A673 (cell line): ENCODE measurements around the gene RECK. TPM values are rescaled to one million over a fixed set of nuclear protein-coding genes. Genes with fewer than 3 reads are reported as not detected.

ENCODE experiments used
- BruUV-seq: library from RNA; stranded (reverse); fragments of 400-500 nt; replicated peaks from 2 replicates; lab custom pipeline; 2021; lab: Mats Ljungman, UMichigan
- CTCF ChIA-PET: fragments of 300-600 bp; sonication (Branson Sonifier 250); formaldehyde crosslinking; loops from one replicate; lab custom pipeline; 2022; ENCODE audit warnings: antibody characterized with exemption; lab: Charles Lee
- POLR2A ChIA-PET: fragments of 300-600 bp; sonication (Branson Sonifier 250); formaldehyde crosslinking; loops from one replicate; lab custom pipeline; 2022; ENCODE audit warnings: antibody characterized with exemption; ENCODE audit not compliant: low non-redundant PET; lab: Charles Lee
- DNase-seq: peaks from one replicate; pipeline ENCODE4 v3.0.0-alpha.2; 2015; ENCODE audit warnings: low spot score
- H3K27ac ChIP-seq: fragments of 200-600 bp; sonication (generic); 2 replicates; pipeline ENCODE4 v1.5.1; 2016; ENCODE audit warnings: mixed run types, low read depth, mild to moderate bottlenecking, mixed read lengths, antibody characterized with exemption, low read length; ENCODE audit not compliant: poor library complexity, severe bottlenecking
- H3K27me3 ChIP-seq: fragments of 200-600 bp; sonication (generic); replicated peaks from 2 replicates; pipeline ENCODE4 v1.6.1; 2017; ENCODE audit warnings: mixed run types, low read depth, mild to moderate bottlenecking, mixed read lengths, antibody characterized with exemption, low read length; ENCODE audit not compliant: insufficient read depth, poor library complexity
- H3K36me3 ChIP-seq: fragments of 200-600 bp; sonication (generic); 2 replicates; pipeline ENCODE4 v1.6.1; 2016; ENCODE audit warnings: mixed run types, mild to moderate bottlenecking, mixed read lengths, antibody characterized with exemption, low read length; ENCODE audit not compliant: insufficient read depth, poor library complexity, severe bottlenecking
- H3K4me1 ChIP-seq: fragments of 200-600 bp; sonication (generic); 2 replicates; pipeline ENCODE4 v1.6.1; 2017; ENCODE audit warnings: mixed run types, mild to moderate bottlenecking, mixed read lengths, antibody characterized with exemption, low read length; ENCODE audit not compliant: insufficient read depth, poor library complexity, severe bottlenecking
- H3K4me3 ChIP-seq: fragments of 200-600 bp; sonication (generic); 2 replicates; pipeline ENCODE4 v1.5.1; 2016; ENCODE audit warnings: low read depth, mixed run types, mild to moderate bottlenecking, mixed read lengths, low read length; ENCODE audit not compliant: poor library complexity, severe bottlenecking
- H3K9me3 ChIP-seq: fragments of 200-600 bp; sonication (generic); 2 replicates; pipeline ENCODE4 v1.6.1; 2016; ENCODE audit warnings: mixed run types, low read depth, mild to moderate bottlenecking, mixed read lengths, antibody characterized with exemption, low read length; ENCODE audit not compliant: poor library complexity, severe bottlenecking
- CTCF ChIP-seq: fragments of 300-800, 200-600 bp; sonication (generic); conservative IDR thresholded peaks from 2 replicates; pipeline ENCODE4 v1.5.1; 2017; ENCODE audit warnings: low read depth, mild to moderate bottlenecking, antibody characterized with exemption, low read length, moderate library complexity, mixed read lengths
- EZH2 ChIP-seq: fragments of 200-600 bp; sonication (generic); IDR thresholded peaks from 2 replicates; pipeline ENCODE4 v1.6.1; 2017; ENCODE audit warnings: borderline replicate concordance, low read depth, mild to moderate bottlenecking, mixed read lengths, antibody characterized with exemption, low read length; ENCODE audit not compliant: poor library complexity, severe bottlenecking
- intact Hi-C: fragments of 100-400 bp; cut with micrococcal nuclease; formaldehyde crosslinking; loops from one replicate; pipeline ENCODE4 v1.10.0; 2022; ENCODE audit not compliant: unreplicated experiment
- total RNA-seq: library from RNA; stranded (reverse); gene quantifications from 2 replicates; pipeline ENCODE4 v1.2.3, GENCODE V29; 2021

The RECK gene
- total RNA-seq, 1 experiment from 2014 or later, result 9.1 TPM

GRCh38 chr9:36119476-36119875 is 82.8 kb downstream of the RECK start:
- no peak overlapping the region for H3K27ac ChIP-seq
- no peaks in the 10 kb centered on the region for H3K36me3 ChIP-seq
- POLR2A ChIA-PET, result no interaction called here
- TF ChIP-seq EZH2 (no peak), CTCF (no peak)
- no TSS peak for BruUV-seq
- CTCF ChIA-PET, result interaction anchor here (0.7 kb wide), 1 partner anchor 20 kb away, joined by 5 read pairs; no protein-coding TSS in a partner anchor
- intact Hi-C loops, result no loop called here
- H3K4me3 ChIP-seq, result no peak overlapping the region
- DNase-seq, result no peak
- no peaks in the 10 kb centered on the region for H3K4me1 ChIP-seq
- H3K9me3 ChIP-seq, result no peaks in the 10 kb centered on the region
- H3K27me3 ChIP-seq, result no peaks in the 10 kb centered on the region

GRCh38 chr9:36120705-36121104 is 84.0 kb downstream of the RECK start:
- H3K9me3 ChIP-seq, result no peaks in the 10 kb centered on the region
- CTCF ChIA-PET, result no interaction called here
- DNase-seq, result no peak
- no TSS peak for BruUV-seq
- TF ChIP-seq CTCF, result no peak
- no peak for TF ChIP-seq EZH2
- H3K4me1 ChIP-seq, result no peaks in the 10 kb centered on the region
- H3K27me3 ChIP-seq, result no peaks in the 10 kb centered on the region
- intact Hi-C loops, result no loop called here
- H3K36me3 ChIP-seq, result no peaks in the 10 kb centered on the region
- H3K27ac ChIP-seq, result no peak overlapping the region
- no peak overlapping the region for H3K4me3 ChIP-seq
- POLR2A ChIA-PET, result no interaction called here

GRCh38 chr9:36121971-36122370 is 85.3 kb downstream of the RECK start:
- no peaks in the 10 kb centered on the region for H3K9me3 ChIP-seq
- TF ChIP-seq CTCF (no peak), EZH2 (no peak)
- H3K4me1 ChIP-seq, result no peaks in the 10 kb centered on the region
- intact Hi-C loops, result no loop called here
- DNase-seq, result no peak
- no peak overlapping the region for H3K27ac ChIP-seq
- ChIA-PET CTCF (no interaction called here), POLR2A (no interaction called here)
- no TSS peak for BruUV-seq
- H3K4me3 ChIP-seq, result no peak overlapping the region
- H3K27me3 ChIP-seq, result no peaks in the 10 kb centered on the region
- no peaks in the 10 kb centered on the region for H3K36me3 ChIP-seq
